ENCODE measurements around the gene POLDIP2. TPM values are rescaled to one million over a fixed set of nuclear protein-coding genes. Genes with fewer than 3 reads are reported as not detected.

POLDIP2 gene
- total and polyA plus RNA-seq, 10 of the 15 experiments (the other 5 are each of a cell fraction or from before 2014, with no cell fraction given), result 22.8 to 196 (median 121) TPM

DNA sequence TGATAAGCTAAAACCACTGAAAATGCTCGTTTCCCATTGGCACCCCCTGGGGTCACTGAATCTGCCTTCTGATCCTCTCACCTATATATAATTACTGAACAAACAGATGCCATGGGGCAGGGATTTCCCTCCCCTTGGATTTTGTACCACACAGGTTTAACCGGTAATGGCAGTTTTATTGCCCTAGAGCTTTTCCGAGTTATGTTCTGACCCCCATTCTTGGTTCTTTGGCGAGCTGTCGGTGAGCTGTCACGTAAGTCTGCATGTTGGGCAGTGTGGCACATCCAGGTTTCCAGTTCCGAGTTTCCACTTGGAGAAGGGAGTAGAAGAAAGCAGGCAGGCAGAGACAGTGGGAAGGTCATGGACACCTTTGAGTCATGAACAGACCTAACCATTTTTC lies 31.2 kb downstream of the POLDIP2 start:
- Histone ChIP-seq H3K27me3 (replicated peaks in 1 of 2; ENCODE audit: control insufficient read depth in 2 of 2, insufficient read depth in 2 of 2, low read length in 1 of 2) (no peaks in the 10 kb centered on the region), H4K20me1 (ENCODE audit: control insufficient read depth, insufficient read depth) (no peaks in the 10 kb centered on the region), H3K27ac (ENCODE audit: control insufficient read depth, insufficient read depth) (no peak overlapping the region), H3K79me2 (ENCODE audit: control insufficient read depth, insufficient read depth, low read length) (peaks cover 38% of the 10 kb centered on the region), H3K4me2 (ENCODE audit: control insufficient read depth, insufficient read depth) (no peak overlapping the region), H3K4me3 (no peak overlapping the region), H3K9ac (ENCODE audit: control insufficient read depth, insufficient read depth, low read length) (no peak overlapping the region), H3K36me3 (ENCODE audit: control insufficient read depth in 2 of 2, insufficient read depth in 2 of 2, low read length in 1 of 2) (peaks cover 11 to 15% of the 10 kb centered on the region in 2 experiments), H2AFZ (ENCODE audit: control insufficient read depth, low read depth, low read length) (no peak overlapping the region), H3K9me3 (replicated peaks; ENCODE audit: control insufficient read depth, insufficient read depth, low read length) (no peaks in the 10 kb centered on the region), H3K4me1 (ENCODE audit: control insufficient read depth, insufficient read depth, low read length) (peaks cover 6% of the 10 kb centered on the region; the same call in 1 of the 2 replicates)
- DNase-seq (ENCODE audit: low read depth, low spot score), result no peak
- ChIA-PET SMC1A (ENCODE audit: uncharacterized antibody, unreplicated experiment) (interaction anchor here (1.1 to 1.4 kb wide), 2 partner anchors 9 to 32 kb away, joined by 3 to 6 read pairs; partner anchors contain the start of genes IFT20 and TNFAIP1), RAD21 (ENCODE audit: unreplicated experiment) (interaction anchor here (1.1 kb wide), 1 partner anchor 10 kb away, joined by 7 read pairs; the partner anchor contains the start of genes IFT20 and TNFAIP1), POLR2A (interaction anchor here (0.5 to 1.1 kb wide), 3 partner anchors 9 to 350 kb away, joined by 3 read pairs; no protein-coding TSS in a partner anchor), CTCF (interaction anchor here (1.9 kb wide), 1 partner anchor 9 kb away, joined by 5 read pairs; the partner anchor contains the start of genes IFT20 and TNFAIP1)
- no peak for ATAC-seq
- FAIRE-seq, result no peak
- WGBS (ENCODE audit: insufficient coverage, insufficient replicate concordance, low lambda C conversion rate, missing lambda C conversion rate), result 97% methylated on average over 7 of the region's 7 CpGs
- in situ Hi-C loops (cut with MboI) (no loop called here), intact Hi-C loops (cut with micrococcal nuclease; ENCODE audit: unreplicated experiment) (no loop called here)
- TF ChIP-seq, protein P1, sequence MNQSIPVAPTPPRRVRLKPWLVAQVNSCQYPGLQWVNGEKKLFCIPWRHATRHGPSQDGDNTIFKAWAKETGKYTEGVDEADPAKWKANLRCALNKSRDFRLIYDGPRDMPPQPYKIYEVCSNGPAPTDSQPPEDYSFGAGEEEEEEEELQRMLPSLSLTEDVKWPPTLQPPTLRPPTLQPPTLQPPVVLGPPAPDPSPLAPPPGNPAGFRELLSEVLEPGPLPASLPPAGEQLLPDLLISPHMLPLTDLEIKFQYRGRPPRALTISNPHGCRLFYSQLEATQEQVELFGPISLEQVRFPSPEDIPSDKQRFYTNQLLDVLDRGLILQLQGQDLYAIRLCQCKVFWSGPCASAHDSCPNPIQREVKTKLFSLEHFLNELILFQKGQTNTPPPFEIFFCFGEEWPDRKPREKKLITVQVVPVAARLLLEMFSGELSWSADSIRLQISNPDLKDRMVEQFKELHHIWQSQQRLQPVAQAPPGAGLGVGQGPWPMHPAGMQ (IDR thresholded peaks at IDR 0.05; ENCODE audit: borderline replicate concordance), result no peak
- TF ChIP-seq SP1 (IDR thresholded peaks at IDR 0.05; ENCODE audit: low read depth, low read length) (no peak), SUPT20H (IDR thresholded peaks at IDR 0.05; ENCODE audit: borderline replicate concordance, control insufficient read depth, low read depth, low read length) (no peak), GABPA (IDR thresholded peaks at IDR 0.05; ENCODE audit: low read depth) (no peak), NFYB (IDR thresholded peaks at IDR 0.05; ENCODE audit: insufficient read depth, low read depth, low read length) (no peak), EGR1 (IDR thresholded peaks at IDR 0.05; ENCODE audit: borderline replicate concordance in 1 of 2, low read depth in 2 of 2, low read length in 2 of 2) (no peak), HDAC6 (IDR thresholded peaks at IDR 0.05; ENCODE audit: unreplicated experiment) (no peak), KDM1A (IDR thresholded peaks at IDR 0.05; ENCODE audit: borderline replicate concordance) (no peak), GATAD2B (conservative IDR thresholded peaks at IDR 0.05; ENCODE audit: low read depth) (no peak)
- TF ChIP-seq, protein P2, sequence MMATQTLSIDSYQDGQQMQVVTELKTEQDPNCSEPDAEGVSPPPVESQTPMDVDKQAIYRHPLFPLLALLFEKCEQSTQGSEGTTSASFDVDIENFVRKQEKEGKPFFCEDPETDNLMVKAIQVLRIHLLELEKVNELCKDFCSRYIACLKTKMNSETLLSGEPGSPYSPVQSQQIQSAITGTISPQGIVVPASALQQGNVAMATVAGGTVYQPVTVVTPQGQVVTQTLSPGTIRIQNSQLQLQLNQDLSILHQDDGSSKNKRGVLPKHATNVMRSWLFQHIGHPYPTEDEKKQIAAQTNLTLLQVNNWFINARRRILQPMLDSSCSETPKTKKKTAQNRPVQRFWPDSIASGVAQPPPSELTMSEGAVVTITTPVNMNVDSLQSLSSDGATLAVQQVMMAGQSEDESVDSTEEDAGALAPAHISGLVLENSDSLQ (IDR thresholded peaks at IDR 0.05), result no peak
- no TSS peak for BruUV-seq (replicated peaks)

Measured in GM12878 (cell line).